Measurements from ENCODE around the gene TIMM17B. TPM values are rescaled to one million over a fixed set of nuclear protein-coding genes. Genes with fewer than 3 reads are reported as not detected.

The TIMM17B gene
- total RNA-seq, 4 donors from 2014 or later, result 33.8 to 67.9 (median 54.5) TPM

DNA sequence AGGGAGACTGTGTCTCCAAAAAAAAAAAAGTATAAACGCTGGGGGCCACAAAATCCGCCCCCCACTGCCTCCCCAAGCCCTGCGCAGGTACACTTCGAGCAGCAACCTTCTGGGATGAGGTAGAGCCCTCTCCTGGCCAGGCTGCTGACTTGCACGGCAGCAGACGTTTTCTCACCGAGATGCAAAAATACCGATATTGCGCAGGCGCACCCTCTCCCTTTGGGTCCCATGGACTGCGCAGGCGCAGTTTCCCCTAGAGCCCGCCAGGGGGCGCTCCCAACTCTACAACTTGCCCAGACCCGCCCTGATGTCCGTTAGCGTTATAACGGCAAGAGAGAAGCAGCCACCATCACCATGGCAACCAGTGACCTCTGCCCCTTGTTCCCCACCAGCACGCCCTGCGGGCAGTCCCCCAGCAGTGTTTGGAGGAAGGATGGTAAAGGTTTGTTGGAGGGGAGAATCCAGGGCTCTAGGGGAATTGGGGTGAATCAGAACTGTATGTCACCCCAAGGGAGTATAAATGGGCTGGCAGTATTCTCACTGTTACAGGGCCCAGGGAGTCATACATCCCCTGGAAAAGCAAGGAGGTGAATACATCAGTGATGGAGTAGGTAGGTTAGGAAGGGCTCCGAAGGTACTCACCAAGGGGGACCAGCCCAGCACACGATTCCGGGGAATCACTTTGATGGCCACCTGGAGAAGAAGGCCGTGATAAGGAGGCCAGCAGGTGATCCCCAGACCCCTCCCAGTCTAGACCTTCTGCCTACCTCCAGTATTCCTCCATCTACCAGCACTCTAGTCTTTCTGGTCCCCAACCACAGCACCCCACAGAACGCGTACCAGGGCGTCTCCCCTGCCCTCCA lies 19.8 kb upstream of the TIMM17B start:
- H3K9me3 ChIP-seq, result no peaks in the 10 kb centered on the region
- peaks cover 0 to 9% (median 0%) of the 10 kb centered on the region in 3 donors for H3K36me3 ChIP-seq
- peak overlapping the region; percentile 84 to 93 (median 90) for H3K27ac ChIP-seq
- TF ChIP-seq, protein P1, sequence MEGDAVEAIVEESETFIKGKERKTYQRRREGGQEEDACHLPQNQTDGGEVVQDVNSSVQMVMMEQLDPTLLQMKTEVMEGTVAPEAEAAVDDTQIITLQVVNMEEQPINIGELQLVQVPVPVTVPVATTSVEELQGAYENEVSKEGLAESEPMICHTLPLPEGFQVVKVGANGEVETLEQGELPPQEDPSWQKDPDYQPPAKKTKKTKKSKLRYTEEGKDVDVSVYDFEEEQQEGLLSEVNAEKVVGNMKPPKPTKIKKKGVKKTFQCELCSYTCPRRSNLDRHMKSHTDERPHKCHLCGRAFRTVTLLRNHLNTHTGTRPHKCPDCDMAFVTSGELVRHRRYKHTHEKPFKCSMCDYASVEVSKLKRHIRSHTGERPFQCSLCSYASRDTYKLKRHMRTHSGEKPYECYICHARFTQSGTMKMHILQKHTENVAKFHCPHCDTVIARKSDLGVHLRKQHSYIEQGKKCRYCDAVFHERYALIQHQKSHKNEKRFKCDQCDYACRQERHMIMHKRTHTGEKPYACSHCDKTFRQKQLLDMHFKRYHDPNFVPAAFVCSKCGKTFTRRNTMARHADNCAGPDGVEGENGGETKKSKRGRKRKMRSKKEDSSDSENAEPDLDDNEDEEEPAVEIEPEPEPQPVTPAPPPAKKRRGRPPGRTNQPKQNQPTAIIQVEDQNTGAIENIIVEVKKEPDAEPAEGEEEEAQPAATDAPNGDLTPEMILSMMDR (IDR thresholded peaks at IDR 0.05), result peak; percentile 89 to 98 (median 95)
- TF ChIP-seq POLR2A (IDR thresholded peaks at IDR 0.05), result no peak
- peaks cover 0 to 7% (median 3%) of the 10 kb centered on the region in 4 donors for H3K4me1 ChIP-seq
- H3K4me3 ChIP-seq, result peak overlapping the region; percentile 72 to 84 (median 77)
- DNase-seq, result peak; percentile 89 to 96 (median 91)
- no peaks in the 10 kb centered on the region for H3K27me3 ChIP-seq

DNA sequence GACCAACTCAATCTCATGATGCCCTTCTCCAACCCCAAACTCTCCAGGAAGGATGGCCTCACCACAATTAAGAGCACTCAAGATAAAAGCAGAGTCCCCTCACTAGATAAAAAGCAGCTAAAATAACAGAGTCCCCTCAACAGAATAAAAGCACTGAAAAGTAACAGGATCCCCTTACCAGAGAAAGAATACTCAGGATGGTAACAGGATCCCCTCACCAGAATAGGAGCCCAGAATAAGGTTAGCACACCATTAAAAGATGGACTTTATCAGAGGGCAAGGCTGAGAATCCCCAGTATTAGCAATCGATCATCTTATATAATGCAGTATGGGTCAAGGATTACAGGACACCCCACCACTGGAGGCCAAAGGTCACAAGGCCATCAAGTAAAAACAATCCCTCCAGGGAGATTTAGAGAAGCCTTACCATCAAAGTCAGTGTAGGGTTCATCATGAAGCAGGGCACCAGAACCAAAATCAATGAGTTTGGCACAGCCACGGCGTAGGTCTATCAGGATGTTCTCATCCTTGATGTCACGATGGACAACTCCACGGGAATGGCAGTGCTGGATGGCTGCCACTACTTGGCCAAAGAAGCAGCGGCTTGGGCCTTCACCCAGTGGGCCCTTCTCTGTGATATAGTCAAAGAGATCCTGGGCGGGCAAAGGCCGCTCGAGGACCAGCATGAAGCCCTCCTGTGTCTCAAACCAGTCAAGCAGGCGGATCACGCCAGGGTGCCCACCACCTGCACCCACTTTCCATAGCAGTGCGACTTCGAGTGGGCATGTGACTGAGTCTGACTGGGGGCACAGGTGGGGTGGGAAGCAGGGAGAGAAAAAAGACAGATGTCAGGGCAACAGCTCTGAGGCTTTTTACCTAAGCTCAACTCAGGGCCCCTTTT lies 17.3 kb upstream of the TIMM17B start:
- no peak overlapping the region for H3K27ac ChIP-seq
- no peak overlapping the region for H3K4me3 ChIP-seq
- TF ChIP-seq, protein P1 (IDR thresholded peaks at IDR 0.05), result no peak
- H3K9me3 ChIP-seq, result no peaks in the 10 kb centered on the region
- peaks cover 0 to 8% (median 0%) of the 10 kb centered on the region in 3 donors for H3K36me3 ChIP-seq
- H3K27me3 ChIP-seq, result no peaks in the 10 kb centered on the region
- peaks cover 0 to 6% (median 3%) of the 10 kb centered on the region in 4 donors for H3K4me1 ChIP-seq
- DNase-seq, result no peak

DNA sequence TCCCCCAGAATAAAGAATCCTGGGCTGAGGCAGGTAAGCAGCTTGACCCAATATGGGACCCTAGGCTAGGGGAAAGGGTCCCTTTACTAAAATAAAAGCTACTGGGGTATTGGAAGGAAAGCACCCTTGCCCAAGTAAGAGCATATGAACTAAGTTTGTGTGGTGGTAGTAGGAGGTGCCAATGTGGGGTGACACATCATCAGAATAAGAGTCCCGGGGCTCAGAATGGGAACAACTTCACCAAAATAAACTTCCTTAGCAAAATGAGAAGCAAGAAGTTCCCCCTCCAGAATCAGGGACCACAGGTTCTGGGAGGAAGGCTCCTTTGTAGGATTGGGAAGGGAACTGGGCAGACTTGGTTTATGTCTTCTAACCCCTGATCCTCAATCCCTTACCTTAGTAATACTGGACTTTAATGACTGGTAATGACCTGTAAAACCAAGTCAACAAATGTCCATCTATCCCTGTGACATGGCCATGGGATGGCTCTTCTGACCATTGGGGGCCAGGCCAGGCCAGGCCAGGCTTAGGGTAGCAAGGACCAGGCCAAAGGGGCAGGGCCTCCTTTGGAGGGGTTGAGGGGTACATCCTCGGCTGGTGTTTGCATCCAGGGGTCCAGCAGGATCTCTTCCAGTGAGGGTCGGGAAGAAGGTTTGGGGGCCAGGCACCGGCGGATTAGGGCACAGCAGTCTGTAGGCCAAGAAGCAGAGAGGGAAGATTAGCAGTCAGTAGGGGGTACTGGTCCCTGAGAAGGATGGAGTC lies 16.2 kb upstream of the TIMM17B start:
- no peak overlapping the region for H3K4me3 ChIP-seq
- peaks cover 0 to 8% (median 0%) of the 10 kb centered on the region in 3 donors for H3K36me3 ChIP-seq
- H3K9me3 ChIP-seq, result no peaks in the 10 kb centered on the region
- no peak for DNase-seq
- TF ChIP-seq POLR2A (IDR thresholded peaks at IDR 0.05), result no peak
- TF ChIP-seq, protein P1 (IDR thresholded peaks at IDR 0.05), result no peak
- H3K27ac ChIP-seq, result no peak overlapping the region
- no peaks in the 10 kb centered on the region for H3K27me3 ChIP-seq
- H3K4me1 ChIP-seq, result peaks cover 0 to 6% (median 0%) of the 10 kb centered on the region in 4 donors

DNA sequence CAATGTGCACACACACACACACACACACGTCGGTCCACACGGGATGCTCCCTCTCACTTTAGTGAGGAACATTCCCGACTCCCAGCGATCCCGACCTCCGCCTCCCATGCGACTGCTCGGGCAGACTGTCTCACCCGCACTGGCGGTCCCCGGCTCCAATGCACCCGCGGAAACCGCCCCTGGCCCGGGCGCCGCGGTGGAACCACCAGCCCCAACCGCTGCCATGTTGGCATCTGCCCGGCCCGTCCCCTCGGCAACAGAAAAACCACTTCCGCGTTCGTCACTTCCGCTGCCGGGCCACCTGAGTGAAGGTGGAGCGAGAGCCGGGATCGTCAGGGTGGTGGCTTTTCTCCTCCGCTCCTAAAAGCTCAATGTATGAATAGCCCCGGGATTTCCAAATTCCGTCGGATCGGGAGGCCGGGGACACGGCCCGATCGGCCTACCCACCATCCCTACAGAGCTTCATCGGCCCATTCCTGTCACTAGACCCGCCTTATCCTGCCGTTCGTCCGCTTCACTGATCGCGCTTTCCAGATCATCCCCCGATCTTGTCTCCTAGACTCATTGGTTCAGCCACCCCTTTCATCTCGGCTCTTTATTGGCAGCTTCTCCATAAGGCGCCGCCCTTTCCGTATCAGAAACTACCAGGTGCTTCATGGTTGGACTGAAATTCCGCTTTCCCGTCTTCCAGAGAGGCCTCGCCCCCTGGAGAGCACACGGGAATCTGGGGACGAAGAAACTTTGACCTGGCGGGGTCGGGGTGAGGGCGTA lies 14.0 kb upstream of the TIMM17B start, which contains the start of gene SLC35A2:
Gene SLC35A2, minus strand, starts transcription at position 235 of the 771 bp plus-strand sequence. Its CDS starts 10 bp downstream, at position 225.
- H3K4me3 ChIP-seq, result peak within 1 kb of the TSS; percentile 59 to 82 (median 70)
- H3K9me3 ChIP-seq, result no peaks in the 10 kb centered on the region
- H3K4me1 ChIP-seq, result peaks cover 0 to 2% (median 0%) of the 10 kb centered on the region in 4 donors
- DNase-seq, result peak; percentile 84 to 93 (median 88)
- peaks cover 0 to 8% (median 0%) of the 10 kb centered on the region in 3 donors for H3K36me3 ChIP-seq
- H3K27ac ChIP-seq, result peak within 1 kb of the TSS; percentile 75 to 92 (median 86)
- peak; percentile 59 to 64 for TF ChIP-seq POLR2A (IDR thresholded peaks at IDR 0.05)
- TF ChIP-seq, protein P1 (IDR thresholded peaks at IDR 0.05), result no peak
- no peaks in the 10 kb centered on the region for H3K27me3 ChIP-seq

All from Peyer's patch (tissue), 4 donors.